ENCODE results near the gene REEP6. TPM values are rescaled to one million over a fixed set of nuclear protein-coding genes. Genes with fewer than 3 reads are reported as not detected.

The REEP6 gene
- polyA plus RNA-seq, 4 donors: 167 to 363 (median 244) TPM

DNA sequence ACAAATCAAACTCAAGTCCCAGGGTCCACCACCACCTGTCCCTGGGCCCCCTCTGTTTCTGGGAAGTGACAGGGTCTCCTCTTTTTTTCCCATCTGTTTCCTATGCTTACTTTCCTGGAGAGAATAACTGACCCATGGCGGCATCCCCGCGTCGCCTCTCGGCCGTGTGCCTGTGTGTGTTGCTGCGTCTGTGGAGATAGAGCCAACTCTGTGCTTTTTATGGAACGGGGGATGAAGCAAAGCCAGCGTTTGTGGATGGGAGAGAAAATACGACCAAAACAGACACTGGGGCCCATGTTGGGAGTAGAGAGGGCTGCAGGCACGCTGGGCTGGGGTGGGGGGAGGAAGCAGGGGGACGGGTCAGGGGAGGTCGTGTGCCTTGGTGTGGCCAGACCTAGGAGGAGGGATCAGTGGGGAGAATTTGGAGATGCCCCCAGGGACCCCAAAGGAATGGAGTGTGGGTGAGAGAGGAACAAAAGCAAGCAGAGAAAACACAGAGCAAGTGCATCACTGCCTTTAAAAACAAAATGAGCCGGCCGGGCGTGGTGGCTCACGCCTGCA, 49.5 kb downstream of the REEP6 start:
- Histone ChIP-seq H3K4me3 (ENCODE audit: low read depth in 1 of 3, low read length in 3 of 3) (no peak overlapping the region), H3K27ac (ENCODE audit: low read depth in 1 of 3, low read length in 2 of 3) (no peak overlapping the region), H3K4me1 (ENCODE audit: control insufficient read depth in 3 of 3, insufficient read depth in 2 of 3, low read depth in 1 of 3, low read length in 2 of 3) (no peaks in the 10 kb centered on the region), H3K27me3 (ENCODE audit: control insufficient read depth in 3 of 3, insufficient read depth in 3 of 3, low read length in 3 of 3) (peaks cover 0 to 28% (median 8%) of the 10 kb centered on the region in 3 donors), H3K9me3 (ENCODE audit: control insufficient read depth in 2 of 2, insufficient read depth in 1 of 2, low read depth in 1 of 2, low read length in 1 of 2) (peaks cover 0 to 3% of the 10 kb centered on the region in 2 donors), H3K36me3 (ENCODE audit: control insufficient read depth in 3 of 3, insufficient read depth in 2 of 3, low read depth in 1 of 3, low read length in 3 of 3) (no peaks in the 10 kb centered on the region)
- DNase-seq: no peak
- WGBS, 3 donors: 30 to 47% (median 42%) methylated on average over 17 of the region's 17 CpGs
- FAIRE-seq: no peak

Other genes starting within 250 kb of the REEP6 start
- gene ATP5F1D, start 249.4 kb upstream of the REEP6 start, polyA plus RNA-seq: 100 to 1,000 TPM; 126 to 823 (median 492) TPM
- 100 to 1,000 TPM in 1 of 4 donors, 10 to 100 TPM in 3; 28.1 to 106 (median 33.0) TPM for gene MIDN, start 242.6 kb upstream of the REEP6 start, polyA plus RNA-seq
- 100 to 1,000 TPM; 250 to 543 (median 373) TPM for gene CIRBP, start 221.8 kb upstream of the REEP6 start, polyA plus RNA-seq
- 100 to 1,000 TPM in 1 of 4 donors, 10 to 100 TPM in 3; 40.0 to 118 (median 82.3) TPM for gene FAM174C, start 215.7 kb upstream of the REEP6 start, polyA plus RNA-seq
- gene EFNA2, start 205.3 kb upstream of the REEP6 start, polyA plus RNA-seq: 10 to 100 TPM; 17.7 to 31.3 (median 27.6) TPM
- 100 to 1,000 TPM in 3 of 4 donors, 10 to 100 TPM in 1; 82.0 to 350 (median 248) TPM for gene NDUFS7, start 107.3 kb upstream of the REEP6 start, polyA plus RNA-seq
- 10 to 100 TPM in 1 of 4 donors, 1 to 10 TPM in 3; 1.1 to 25.7 (median 4.3) TPM for gene GAMT, start 89.6 kb upstream of the REEP6 start, polyA plus RNA-seq
- 100 to 1,000 TPM in 1 of 4 donors, 10 to 100 TPM in 3; 60.2 to 124 (median 80.5) TPM for gene DAZAP1, start 83.6 kb upstream of the REEP6 start, polyA plus RNA-seq
- gene RPS15, start 52.8 kb upstream of the REEP6 start, polyA plus RNA-seq: 1,000 to 10,000 TPM; 1,394 to 3,547 (median 2,919) TPM
- gene APC2, start 41.1 kb upstream of the REEP6 start, polyA plus RNA-seq: 1 to 10 TPM in 1 of 4 donors, under 1 TPM in 2, not detected in 1; 0.58 to 2.1 (median 0.81) TPM
- 10 to 100 TPM; 32.0 to 62.1 (median 52.8) TPM for gene C19orf25, start 12.0 kb upstream of the REEP6 start, polyA plus RNA-seq
- 10 to 100 TPM in 2 of 4 donors, 1 to 10 TPM in 2; 4.5 to 13.0 (median 8.8) TPM for gene PCSK4, start 831 bp upstream of the REEP6 start, polyA plus RNA-seq
- 10 to 100 TPM in 3 of 4 donors, 1 to 10 TPM in 1; 6.4 to 24.8 (median 18.6) TPM for gene ADAMTSL5, start 21.8 kb downstream of the REEP6 start, polyA plus RNA-seq
- under 1 TPM in 2 of 4 donors, not detected in 2; 0.15 to 0.25 TPM for gene PLK5, start 32.9 kb downstream of the REEP6 start, polyA plus RNA-seq
- gene MEX3D, start 77.1 kb downstream of the REEP6 start, polyA plus RNA-seq: 10 to 100 TPM in 2 of 4 donors, 1 to 10 TPM in 2; 4.1 to 14.8 (median 8.7) TPM
- gene MBD3, start 101.7 kb downstream of the REEP6 start, polyA plus RNA-seq: 100 to 1,000 TPM in 1 of 4 donors, 10 to 100 TPM in 3; 48.3 to 112 (median 69.9) TPM
- gene UQCR11, start 114.3 kb downstream of the REEP6 start, polyA plus RNA-seq: 100 to 1,000 TPM; 115 to 283 (median 212) TPM
- gene TCF3, start 161.4 kb downstream of the REEP6 start, polyA plus RNA-seq: 10 to 100 TPM; 43.2 to 68.9 (median 52.7) TPM